GM12891 (cell line): ENCODE measurements around the gene MCCC1.

Experiments used
- POLR2A ChIP-seq: IDR thresholded peaks from 2 replicates; pipeline ENCODE4 v1.6.1; 2011; ENCODE audit warnings: low read depth, low read length, control low read depth
- POLR2AphosphoS5 ChIP-seq: IDR thresholded peaks from 2 replicates; pipeline ENCODE4 v1.6.1; 2011; ENCODE audit warnings: low read depth, low read length, control low read depth
- SPI1 ChIP-seq: IDR thresholded peaks from 2 replicates; pipeline ENCODE4 v1.6.1; 2011; ENCODE audit warnings: low read depth, low read length, control low read depth

DNA sequence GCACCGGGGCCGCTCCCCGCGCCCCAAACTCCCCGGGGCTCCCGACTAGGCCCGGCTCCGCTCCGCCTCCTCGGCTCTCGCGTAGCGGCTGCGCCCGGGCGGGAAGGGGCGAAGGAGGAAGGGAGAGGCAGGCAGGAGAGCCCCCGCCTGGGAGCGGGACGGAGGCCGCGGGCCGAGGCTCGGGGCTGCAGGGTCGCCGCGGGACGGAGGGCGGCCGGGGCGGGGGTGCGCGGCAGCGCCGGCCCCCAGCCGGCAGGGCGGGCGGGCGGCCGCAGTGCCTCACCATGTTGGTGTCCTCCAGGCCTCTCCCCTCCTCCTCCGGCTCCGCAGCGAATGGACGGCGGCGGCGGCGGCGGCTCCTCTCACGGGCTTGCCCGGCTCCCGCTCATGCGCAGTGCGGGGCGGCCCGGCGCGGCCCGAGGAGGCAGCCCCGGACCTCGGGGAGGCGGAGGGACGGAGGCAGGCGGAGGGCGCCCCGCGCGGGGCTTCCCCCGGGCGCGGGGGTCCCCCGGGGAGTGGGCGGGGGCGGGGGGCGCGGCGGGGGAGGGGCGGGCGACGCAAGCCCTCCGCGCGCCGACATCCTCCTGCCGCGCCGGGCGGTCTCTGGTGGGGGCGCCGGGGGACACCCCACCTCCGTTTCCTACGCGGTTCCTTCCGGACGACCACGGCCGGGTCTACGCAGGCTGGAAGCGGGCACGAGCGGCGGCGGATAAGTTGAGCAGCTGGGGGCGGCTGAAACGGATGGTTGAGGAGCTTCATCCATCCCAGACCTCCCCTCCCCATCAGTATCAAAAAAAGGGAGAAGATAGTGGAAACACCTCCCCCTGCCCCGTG, 118.9 kb downstream of the MCCC1 start, which contains the start of gene DCUN1D1:
- no peak for TF ChIP-seq POLR2AphosphoS5
- TF ChIP-seq POLR2A = no peak
- TF ChIP-seq SPI1 = no peak
